H1 (cell line): ENCODE results near the gene TP73. TPM values are rescaled to one million over a fixed set of nuclear protein-coding genes. Genes with fewer than 3 reads are reported as not detected.

Source experiments
- BCL11A ChIP-seq, 2 experiments: IDR thresholded peaks; one replicate each; pipeline ENCODE4 v1.6.1; 2011; ENCODE audit warnings: low read depth in 2 of 2, low read length in 2 of 2, mild to moderate bottlenecking in 2 of 2
- CREB1 ChIP-seq: IDR thresholded peaks from 2 replicates; pipeline ENCODE4 v1.6.1; 2012; ENCODE audit warnings: inconsistent platforms
- PHF8 ChIP-seq: fragments of 200-600 bp; sonication (generic); conservative IDR thresholded peaks from 2 replicates; pipeline ENCODE4 v1.7.1; 2012; ENCODE audit warnings: low read depth, mild to moderate bottlenecking, inconsistent platforms, low read length, moderate library complexity
- POLR2AphosphoS5 ChIP-seq: IDR thresholded peaks from 2 replicates; pipeline ENCODE4 v1.6.1; 2011; ENCODE audit warnings: low read depth, low read length
- SIX5 ChIP-seq: IDR thresholded peaks from 2 replicates; pipeline ENCODE4 v1.6.1; 2011; ENCODE audit warnings: mild to moderate bottlenecking, low read depth, low read length
- TAF1 ChIP-seq: IDR thresholded peaks from 2 replicates; pipeline ENCODE4 v1.6.1; 2011; ENCODE audit warnings: mild to moderate bottlenecking, low read depth, low read length
- TBP ChIP-seq: IDR thresholded peaks from 2 replicates; pipeline ENCODE4 v1.6.1; 2011; ENCODE audit warnings: low read depth, low read length, improper control_type of control experiment
- TEAD4 ChIP-seq: IDR thresholded peaks from 2 replicates; pipeline ENCODE4 v1.6.1; 2012; ENCODE audit warnings: low read depth, low read length, inconsistent platforms, mixed read lengths
- YY1 ChIP-seq: IDR thresholded peaks from 2 replicates; pipeline ENCODE4 v1.6.1; 2011; ENCODE audit warnings: low read depth, mild to moderate bottlenecking, low read length
- ZNF274 ChIP-seq: IDR thresholded peaks from 2 replicates; pipeline ENCODE4 v1.7.0; 2012; ENCODE audit warnings: low read length, borderline replicate concordance; ENCODE audit errors: extremely low read depth
- polyA plus RNA-seq, 7 experiments: library from polyadenylated mRNA; depleted of rRNA in 3 of 7; stranded (reverse) in 5 of 7; unstranded in 2 of 7; fragments of >200 nt in 5 of 7; fragments of 200-250 nt in 2 of 7; gene quantifications; 1 replicate in 5 of 7; 2 replicates in 1 of 7; 4 replicates in 1 of 7; pipeline versions ENCODE4 v1.2.1 to v1.2.3, GENCODE V29; 2011 to 2013; ENCODE audit warnings: missing spikeins in 2 of 7, mixed read lengths in 2 of 7
- total RNA-seq: library from RNA; stranded (reverse); fragmentation: NEBNext Ultra II Directional; extraction: Animal tissue kit (Norgen Biotek cat#: 25700); gene quantifications from 2 replicates; pipeline ENCODE4 v1.2.1, GENCODE V29; 2021
- TF ChIP-seq, protein P1 (sequence below): fragments of 300-600 bp; sonication (generic); IDR thresholded peaks from 2 replicates; pipeline ENCODE4 v1.7.1; 2012; ENCODE audit warnings: low read length, moderate library complexity, mild to moderate bottlenecking, inconsistent platforms; ENCODE audit not compliant: insufficient replicate concordance
- TF ChIP-seq, protein P2 (sequence below): IDR thresholded peaks from 2 replicates; pipeline ENCODE4 v1.6.1; 2012; ENCODE audit warnings: low read length, inconsistent platforms

TP73 gene
- total and polyA plus RNA-seq, 2 of the 8 experiments (the other 6 are each of a cell fraction or from before 2014, with no cell fraction given) = 2.6 to 3.1 TPM

DNA sequence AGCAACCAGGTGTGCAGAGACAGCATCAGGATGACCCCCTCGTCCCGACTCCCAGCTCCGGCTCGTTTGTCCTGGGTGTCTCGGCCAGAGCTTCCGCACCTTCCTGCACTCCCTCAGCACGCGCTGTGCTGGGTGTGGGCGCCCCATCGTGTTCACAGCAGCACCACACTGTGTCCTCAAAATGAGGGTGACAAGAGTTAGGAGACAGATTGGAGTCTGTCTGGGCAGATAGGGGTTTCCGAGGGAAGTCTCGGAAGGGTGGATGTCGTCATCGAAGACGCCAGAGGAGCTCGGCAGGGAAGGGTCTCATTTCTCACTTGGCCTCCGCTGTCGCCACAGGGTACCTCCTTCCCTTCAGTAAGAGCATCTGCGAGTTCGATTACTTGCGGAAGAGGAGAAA lies 104.1 kb downstream of the TP73 start (continued):
- TF ChIP-seq, protein P1, sequence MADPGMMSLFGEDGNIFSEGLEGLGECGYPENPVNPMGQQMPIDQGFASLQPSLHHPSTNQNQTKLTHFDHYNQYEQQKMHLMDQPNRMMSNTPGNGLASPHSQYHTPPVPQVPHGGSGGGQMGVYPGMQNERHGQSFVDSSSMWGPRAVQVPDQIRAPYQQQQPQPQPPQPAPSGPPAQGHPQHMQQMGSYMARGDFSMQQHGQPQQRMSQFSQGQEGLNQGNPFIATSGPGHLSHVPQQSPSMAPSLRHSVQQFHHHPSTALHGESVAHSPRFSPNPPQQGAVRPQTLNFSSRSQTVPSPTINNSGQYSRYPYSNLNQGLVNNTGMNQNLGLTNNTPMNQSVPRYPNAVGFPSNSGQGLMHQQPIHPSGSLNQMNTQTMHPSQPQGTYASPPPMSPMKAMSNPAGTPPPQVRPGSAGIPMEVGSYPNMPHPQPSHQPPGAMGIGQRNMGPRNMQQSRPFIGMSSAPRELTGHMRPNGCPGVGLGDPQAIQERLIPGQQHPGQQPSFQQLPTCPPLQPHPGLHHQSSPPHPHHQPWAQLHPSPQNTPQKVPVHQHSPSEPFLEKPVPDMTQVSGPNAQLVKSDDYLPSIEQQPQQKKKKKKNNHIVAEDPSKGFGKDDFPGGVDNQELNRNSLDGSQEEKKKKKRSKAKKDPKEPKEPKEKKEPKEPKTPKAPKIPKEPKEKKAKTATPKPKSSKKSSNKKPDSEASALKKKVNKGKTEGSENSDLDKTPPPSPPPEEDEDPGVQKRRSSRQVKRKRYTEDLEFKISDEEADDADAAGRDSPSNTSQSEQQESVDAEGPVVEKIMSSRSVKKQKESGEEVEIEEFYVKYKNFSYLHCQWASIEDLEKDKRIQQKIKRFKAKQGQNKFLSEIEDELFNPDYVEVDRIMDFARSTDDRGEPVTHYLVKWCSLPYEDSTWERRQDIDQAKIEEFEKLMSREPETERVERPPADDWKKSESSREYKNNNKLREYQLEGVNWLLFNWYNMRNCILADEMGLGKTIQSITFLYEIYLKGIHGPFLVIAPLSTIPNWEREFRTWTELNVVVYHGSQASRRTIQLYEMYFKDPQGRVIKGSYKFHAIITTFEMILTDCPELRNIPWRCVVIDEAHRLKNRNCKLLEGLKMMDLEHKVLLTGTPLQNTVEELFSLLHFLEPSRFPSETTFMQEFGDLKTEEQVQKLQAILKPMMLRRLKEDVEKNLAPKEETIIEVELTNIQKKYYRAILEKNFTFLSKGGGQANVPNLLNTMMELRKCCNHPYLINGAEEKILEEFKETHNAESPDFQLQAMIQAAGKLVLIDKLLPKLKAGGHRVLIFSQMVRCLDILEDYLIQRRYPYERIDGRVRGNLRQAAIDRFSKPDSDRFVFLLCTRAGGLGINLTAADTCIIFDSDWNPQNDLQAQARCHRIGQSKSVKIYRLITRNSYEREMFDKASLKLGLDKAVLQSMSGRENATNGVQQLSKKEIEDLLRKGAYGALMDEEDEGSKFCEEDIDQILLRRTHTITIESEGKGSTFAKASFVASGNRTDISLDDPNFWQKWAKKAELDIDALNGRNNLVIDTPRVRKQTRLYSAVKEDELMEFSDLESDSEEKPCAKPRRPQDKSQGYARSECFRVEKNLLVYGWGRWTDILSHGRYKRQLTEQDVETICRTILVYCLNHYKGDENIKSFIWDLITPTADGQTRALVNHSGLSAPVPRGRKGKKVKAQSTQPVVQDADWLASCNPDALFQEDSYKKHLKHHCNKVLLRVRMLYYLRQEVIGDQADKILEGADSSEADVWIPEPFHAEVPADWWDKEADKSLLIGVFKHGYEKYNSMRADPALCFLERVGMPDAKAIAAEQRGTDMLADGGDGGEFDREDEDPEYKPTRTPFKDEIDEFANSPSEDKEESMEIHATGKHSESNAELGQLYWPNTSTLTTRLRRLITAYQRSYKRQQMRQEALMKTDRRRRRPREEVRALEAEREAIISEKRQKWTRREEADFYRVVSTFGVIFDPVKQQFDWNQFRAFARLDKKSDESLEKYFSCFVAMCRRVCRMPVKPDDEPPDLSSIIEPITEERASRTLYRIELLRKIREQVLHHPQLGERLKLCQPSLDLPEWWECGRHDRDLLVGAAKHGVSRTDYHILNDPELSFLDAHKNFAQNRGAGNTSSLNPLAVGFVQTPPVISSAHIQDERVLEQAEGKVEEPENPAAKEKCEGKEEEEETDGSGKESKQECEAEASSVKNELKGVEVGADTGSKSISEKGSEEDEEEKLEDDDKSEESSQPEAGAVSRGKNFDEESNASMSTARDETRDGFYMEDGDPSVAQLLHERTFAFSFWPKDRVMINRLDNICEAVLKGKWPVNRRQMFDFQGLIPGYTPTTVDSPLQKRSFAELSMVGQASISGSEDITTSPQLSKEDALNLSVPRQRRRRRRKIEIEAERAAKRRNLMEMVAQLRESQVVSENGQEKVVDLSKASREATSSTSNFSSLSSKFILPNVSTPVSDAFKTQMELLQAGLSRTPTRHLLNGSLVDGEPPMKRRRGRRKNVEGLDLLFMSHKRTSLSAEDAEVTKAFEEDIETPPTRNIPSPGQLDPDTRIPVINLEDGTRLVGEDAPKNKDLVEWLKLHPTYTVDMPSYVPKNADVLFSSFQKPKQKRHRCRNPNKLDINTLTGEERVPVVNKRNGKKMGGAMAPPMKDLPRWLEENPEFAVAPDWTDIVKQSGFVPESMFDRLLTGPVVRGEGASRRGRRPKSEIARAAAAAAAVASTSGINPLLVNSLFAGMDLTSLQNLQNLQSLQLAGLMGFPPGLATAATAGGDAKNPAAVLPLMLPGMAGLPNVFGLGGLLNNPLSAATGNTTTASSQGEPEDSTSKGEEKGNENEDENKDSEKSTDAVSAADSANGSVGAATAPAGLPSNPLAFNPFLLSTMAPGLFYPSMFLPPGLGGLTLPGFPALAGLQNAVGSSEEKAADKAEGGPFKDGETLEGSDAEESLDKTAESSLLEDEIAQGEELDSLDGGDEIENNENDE = no peak
- TF ChIP-seq TEAD4 = no peak
- TF ChIP-seq POLR2AphosphoS5 = no peak
- no peak for TF ChIP-seq ZNF274
- TF ChIP-seq YY1 = no peak
- TF ChIP-seq PHF8 = no peak
- no peak for TF ChIP-seq TBP
- no peak for TF ChIP-seq SIX5
- no peak for TF ChIP-seq BCL11A (IDR thresholded peaks at IDR 0.05; ENCODE audit: low read depth in 2 of 2, low read length in 2 of 2)
- TF ChIP-seq TAF1 = no peak
- TF ChIP-seq, protein P2, sequence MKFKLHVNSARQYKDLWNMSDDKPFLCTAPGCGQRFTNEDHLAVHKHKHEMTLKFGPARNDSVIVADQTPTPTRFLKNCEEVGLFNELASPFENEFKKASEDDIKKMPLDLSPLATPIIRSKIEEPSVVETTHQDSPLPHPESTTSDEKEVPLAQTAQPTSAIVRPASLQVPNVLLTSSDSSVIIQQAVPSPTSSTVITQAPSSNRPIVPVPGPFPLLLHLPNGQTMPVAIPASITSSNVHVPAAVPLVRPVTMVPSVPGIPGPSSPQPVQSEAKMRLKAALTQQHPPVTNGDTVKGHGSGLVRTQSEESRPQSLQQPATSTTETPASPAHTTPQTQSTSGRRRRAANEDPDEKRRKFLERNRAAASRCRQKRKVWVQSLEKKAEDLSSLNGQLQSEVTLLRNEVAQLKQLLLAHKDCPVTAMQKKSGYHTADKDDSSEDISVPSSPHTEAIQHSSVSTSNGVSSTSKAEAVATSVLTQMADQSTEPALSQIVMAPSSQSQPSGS = no peak
- no peak for TF ChIP-seq CREB1
